ENCODE measurements around the gene DNLZ. TPM values are rescaled to one million over a fixed set of nuclear protein-coding genes. Genes with fewer than 3 reads are reported as not detected.

Gene DNLZ
- total and polyA plus RNA-seq, 8 donors: 10.1 to 26.8 (median 15.1) TPM

- DNase-seq (peak in 1 of 6 donors; percentile 49), FAIRE-seq (no peak), ATAC-seq (no peak)
- H3K27me3 ChIP-seq: no peaks in the 10 kb centered on the region
- no peak overlapping the region for H3K27ac ChIP-seq
- intact Hi-C loops (cut with DNase I): no loop called here
- no peak for TF ChIP-seq CTCF (IDR thresholded peaks at IDR 0.05)
- H3K9me3 ChIP-seq: no peaks in the 10 kb centered on the region
- H3K36me3 ChIP-seq: no peaks in the 10 kb centered on the region
- H3K4me1 ChIP-seq: peaks cover 0 to 10% (median 4%) of the 10 kb centered on the region in 3 donors
- no peak overlapping the region for H3K4me3 ChIP-seq
- 89 to 94% methylated on average over 13 of the region's 13 CpGs for whole genome bisulfite sequencing, 2 donors
These were observed 8.0 kb upstream of the DNLZ start for GRCh38 chr9:136371533-136371880.

GRCh38 chr9:136370687-136371532 lies 7.4 kb upstream of the DNLZ start:
- intact Hi-C loops (cut with DNase I): no loop called here
- no peaks in the 10 kb centered on the region for H3K9me3 ChIP-seq
- no peak for TF ChIP-seq CTCF (IDR thresholded peaks at IDR 0.05)
- H3K27me3 ChIP-seq: no peaks in the 10 kb centered on the region
- no peaks in the 10 kb centered on the region for H3K36me3 ChIP-seq
- FAIRE-seq (no peak), ATAC-seq (no peak), DNase-seq (peak in 1 of 6 donors; percentile 39)
- no peak overlapping the region for H3K4me3 ChIP-seq
- peaks cover 0 to 10% (median 4%) of the 10 kb centered on the region in 3 donors for H3K4me1 ChIP-seq
- 94% methylated on average over 53 to 54 of the region's 54 CpGs for WGBS, 2 donors
- no peak overlapping the region for H3K27ac ChIP-seq

GRCh38 chr9:136370037-136370436 lies 6.5 kb upstream of the DNLZ start:
- Histone ChIP-seq H3K4me3 (no peak overlapping the region), H3K9me3 (no peaks in the 10 kb centered on the region), H3K27me3 (no peaks in the 10 kb centered on the region), H3K27ac (no peak overlapping the region), H3K4me1 (peaks cover 0 to 10% (median 4%) of the 10 kb centered on the region in 3 donors), H3K36me3 (no peaks in the 10 kb centered on the region)
- WGBS, 2 donors: 93% methylated on average over 19 of the region's 19 CpGs
- DNase-seq (peak in 1 of 6 donors; percentile 34), ATAC-seq (no peak), FAIRE-seq (no peak)
- intact Hi-C loops (cut with DNase I): no loop called here
- TF ChIP-seq CTCF (IDR thresholded peaks at IDR 0.05): no peak

GRCh38 chr9:136368190-136368589 lies 4.6 kb upstream of the DNLZ start:
- Histone ChIP-seq H3K4me3 (no peak overlapping the region), H3K36me3 (no peaks in the 10 kb centered on the region), H3K9me3 (no peaks in the 10 kb centered on the region), H3K27ac (no peak overlapping the region), H3K4me1 (peaks cover 0 to 9% (median 3%) of the 10 kb centered on the region in 3 donors), H3K27me3 (no peaks in the 10 kb centered on the region)
- FAIRE-seq (no peak), ATAC-seq (no peak), DNase-seq (peak in 1 of 6 donors; percentile 30)
- TF ChIP-seq CTCF (IDR thresholded peaks at IDR 0.05): no peak
- 69 to 80% methylated on average over 18 of the region's 18 CpGs for WGBS, 2 donors
- intact Hi-C loops (cut with DNase I): no loop called here

Measured in pancreas (tissue), 10 donors.